ENCODE measurements around the gene ST14.

The ST14 gene

GRCh38 chr11:130159657-130160497 lies at the start of gene ST14:
Gene ST14, plus strand, starts transcription at chr11:130159782. Its CDS starts 198 bp downstream, at chr11:130159980.
- DNase-seq (ENCODE audit: low read depth in 2 of 2): no peak

GRCh38 chr11:130110339-130111108 lies 49.1 kb upstream of the ST14 start:
- no peak for DNase-seq (ENCODE audit: low read depth in 2 of 2)

GRCh38 chr11:130112071-130112830 lies 47.3 kb upstream of the ST14 start:
- DNase-seq (ENCODE audit: low read depth in 2 of 2): no peak

GRCh38 chr11:130114281-130114680 lies 45.3 kb upstream of the ST14 start:
- no peak for DNase-seq (ENCODE audit: low read depth in 2 of 2)

- DNase-seq (ENCODE audit: low read depth in 2 of 2): no peak
These were observed 44.9 kb upstream of the ST14 start for GRCh38 chr11:130114726-130115125.

- no peak for DNase-seq (ENCODE audit: low read depth in 2 of 2)
These were observed 44.4 kb upstream of the ST14 start for GRCh38 chr11:130115218-130115617.

- DNase-seq (ENCODE audit: low read depth in 2 of 2): no peak
These were observed 41.4 kb upstream of the ST14 start for GRCh38 chr11:130118165-130118564.

- no peak for DNase-seq (ENCODE audit: low read depth in 2 of 2)
These were observed 40.8 kb upstream of the ST14 start for GRCh38 chr11:130118636-130119387.

- DNase-seq (ENCODE audit: low read depth in 2 of 2): no peak
These were observed 39.5 kb upstream of the ST14 start for GRCh38 chr11:130120045-130120444.

GRCh38 chr11:130121445-130121978 lies 38.1 kb upstream of the ST14 start:
- peak; percentile 42 to 43 for DNase-seq (ENCODE audit: low read depth in 2 of 2)

GRCh38 chr11:130122141-130122575 lies 37.4 kb upstream of the ST14 start:
- no peak for DNase-seq (ENCODE audit: low read depth in 2 of 2)

GRCh38 chr11:130123414-130124040 lies 36.1 kb upstream of the ST14 start:
- DNase-seq (ENCODE audit: low read depth in 2 of 2): no peak

GRCh38 chr11:130124096-130124495 lies 35.5 kb upstream of the ST14 start:
- DNase-seq (ENCODE audit: low read depth in 2 of 2): peak; percentile 45 to 52

GRCh38 chr11:130125638-130126037 lies 33.9 kb upstream of the ST14 start:
- no peak for DNase-seq (ENCODE audit: low read depth in 2 of 2)

- DNase-seq (ENCODE audit: low read depth in 2 of 2): no peak
These were observed 33.1 kb upstream of the ST14 start for GRCh38 chr11:130126516-130126915.

- no peak for DNase-seq (ENCODE audit: low read depth in 2 of 2)
These were observed 32.1 kb upstream of the ST14 start for GRCh38 chr11:130127509-130127908.

- no peak for DNase-seq (ENCODE audit: low read depth in 2 of 2)
These were observed 31.0 kb upstream of the ST14 start for GRCh38 chr11:130128626-130129025.

GRCh38 chr11:130129922-130130321 lies 29.7 kb upstream of the ST14 start:
- DNase-seq (ENCODE audit: low read depth in 2 of 2): no peak

- DNase-seq (ENCODE audit: low read depth in 2 of 2): peak; percentile 20 to 29
These were observed 27.4 kb upstream of the ST14 start for GRCh38 chr11:130131961-130132850.

GRCh38 chr11:130133716-130134115 lies 25.9 kb upstream of the ST14 start:
- DNase-seq (ENCODE audit: low read depth in 2 of 2): no peak

Data from fibroblast of skin of left biceps (primary cell).